CD4-positive, alpha-beta T cell (primary cell): ENCODE results near the gene ZCCHC7. TPM values are rescaled to one million over a fixed set of nuclear protein-coding genes. Genes with fewer than 3 reads are reported as not detected.
A peak's percentile ranks its signal among the peaks of the same experiment; 100 is the strongest.

ENCODE experiments used
- ATAC-seq: fragments of 200-7000 bp; cut with Tn5 transposase; one replicate; pipeline ENCODE4 v1.10.0; 2022; ENCODE audit warnings: mild to moderate bottlenecking; ENCODE audit not compliant: poor library complexity
- CTCF ChIA-PET: fragments of 350-600 bp; sonication (Branson Sonifier 250); formaldehyde crosslinking; loops from one replicate; lab custom pipeline; 2021; ENCODE audit warnings: antibody characterized with exemption, inconsistent platforms; lab: Charles Lee
- POLR2A ChIA-PET: fragments of 350-600 bp; sonication (Branson Sonifier 250); formaldehyde crosslinking; loops from one replicate; lab custom pipeline; 2021; ENCODE audit warnings: antibody characterized with exemption, inconsistent platforms; lab: Charles Lee
- DNase-seq, 14 experiments: peaks; one replicate each; pipeline ENCODE4 v3.0.0-alpha.2; 2013 to 2020; ENCODE audit warnings: mixed read lengths in 2 of 14
- H3K27ac ChIP-seq, 2 donors: one replicate each; pipeline versions ENCODE4 v1.5.1 to v1.7.0; 2013; ENCODE audit warnings: low read length in 2 of 2, low read depth in 1 of 2, mild to moderate bottlenecking in 1 of 2
- H3K27me3 ChIP-seq, 2 experiments: 1 replicate in 1 of 2; 2 replicates in 1 of 2; pipeline versions ENCODE4 v1.6.1 to v1.7.0; 2013; ENCODE audit warnings: low read length in 2 of 2, control low read depth in 1 of 2, mild to moderate bottlenecking in 1 of 2, moderate library complexity in 1 of 2; ENCODE audit not compliant: insufficient read depth in 2 of 2, control insufficient read depth in 1 of 2
- H3K36me3 ChIP-seq: one replicate; pipeline ENCODE4 v1.6.1; 2013; ENCODE audit warnings: low read length, control low read depth; ENCODE audit not compliant: insufficient read depth
- H3K4me1 ChIP-seq: one replicate; pipeline ENCODE4 v1.6.1; 2013; ENCODE audit warnings: low read length, control low read depth; ENCODE audit not compliant: insufficient read depth
- H3K4me3 ChIP-seq: one replicate; pipeline ENCODE4 v1.5.1; 2013; ENCODE audit warnings: mild to moderate bottlenecking, low read length, moderate library complexity
- H3K9me3 ChIP-seq, 2 experiments: 1 replicate in 1 of 2; 2 replicates in 1 of 2; pipeline versions ENCODE4 v1.6.1 to v1.7.0; 2013; ENCODE audit warnings: low read length in 2 of 2, mild to moderate bottlenecking in 2 of 2, control low read depth in 1 of 2, moderate library complexity in 1 of 2; ENCODE audit not compliant: control insufficient read depth in 1 of 2, insufficient read depth in 1 of 2
- H3K27ac Mint-ChIP-seq: one replicate; pipeline ENCODE4 v1.8.0; 2020; ENCODE audit warnings: mixed read lengths
- H3K27me3 Mint-ChIP-seq: one replicate; pipeline ENCODE4 v1.8.0; 2021; ENCODE audit warnings: mixed read lengths
- H3K36me3 Mint-ChIP-seq: one replicate; pipeline ENCODE4 v1.8.0; 2021; ENCODE audit warnings: low read depth, mixed read lengths
- H3K4me1 Mint-ChIP-seq: one replicate; pipeline ENCODE4 v1.8.0; 2021; ENCODE audit warnings: low read depth, mixed read lengths
- H3K4me3 Mint-ChIP-seq: one replicate; pipeline ENCODE4 v1.8.0; 2020; ENCODE audit warnings: mild to moderate bottlenecking, mixed read lengths
- H3K9me3 Mint-ChIP-seq: one replicate; pipeline ENCODE4 v1.8.0; 2020; ENCODE audit warnings: mixed read lengths
- CTCF ChIP-seq: fragments of 200-600 bp; IDR thresholded peaks from one replicate; pipeline ENCODE4 v1.8.0; 2022; ENCODE audit warnings: antibody characterized with exemption, mild to moderate bottlenecking
- intact Hi-C, 2 experiments: fragments of 100-400 bp; cut with DNase I in 1 of 2; cut with micrococcal nuclease in 1 of 2; formaldehyde crosslinking; loops; one replicate each; pipeline versions ENCODE4 v1.15.1 to v1.9.0; 2023 to 2025; cut with DNase I, micrococcal nuclease
- total RNA-seq, 174 experiments: library from RNA in 2 of 174; stranded (reverse) in 2 of 174; gene quantifications; one replicate each; pipeline ENCODE4 v1.2.3 and lab custom pipeline; 2021 to 2026

The ZCCHC7 gene
- total RNA-seq, 2 experiments from 2014 or later, result 40.7 to 41.0 TPM

GRCh38 chr9:37370282-37370681, 249.9 kb downstream of the ZCCHC7 start:
- H3K9me3 ChIP-seq, result peaks cover 0 to 3% of the 10 kb centered on the region in 2 experiments
- peaks cover 0 to 4% of the 10 kb centered on the region in 2 experiments for H3K27me3 ChIP-seq
- Mint-ChIP-seq H3K4me1 (no peaks in the 10 kb centered on the region), H3K9me3 (no peaks in the 10 kb centered on the region), H3K4me3 (no peak overlapping the region), H3K27me3 (peaks cover 14% of the 10 kb centered on the region), H3K27ac (no peak overlapping the region), H3K36me3 (no peaks in the 10 kb centered on the region)
- no peak for TF ChIP-seq CTCF
- ATAC-seq (no peak), DNase-seq (no peak)
- intact Hi-C loops, result no loop called here
- ChIA-PET POLR2A (no interaction called here), CTCF (no interaction called here)
- H3K27ac ChIP-seq, result no peak overlapping the region
- no peak overlapping the region for H3K4me3 ChIP-seq
- H3K36me3 ChIP-seq, result no peaks in the 10 kb centered on the region
- H3K4me1 ChIP-seq, result no peaks in the 10 kb centered on the region

- Mint-ChIP-seq H3K4me1 (no peaks in the 10 kb centered on the region), H3K4me3 (no peak overlapping the region), H3K27me3 (peaks cover 17% of the 10 kb centered on the region), H3K27ac (no peak overlapping the region), H3K9me3 (no peaks in the 10 kb centered on the region), H3K36me3 (no peaks in the 10 kb centered on the region)
- H3K27me3 ChIP-seq, result peaks cover 0 to 4% of the 10 kb centered on the region in 2 experiments
- no peaks in the 10 kb centered on the region for H3K36me3 ChIP-seq
- no peak for ATAC-seq
- intact Hi-C loops, result no loop called here
- peak in 1 of 14 experiments; percentile 10 for DNase-seq
- peaks cover 0 to 3% of the 10 kb centered on the region in 2 experiments for H3K9me3 ChIP-seq
- no peak overlapping the region for H3K4me3 ChIP-seq
- no peak overlapping the region for H3K27ac ChIP-seq
- no peak for TF ChIP-seq CTCF
- ChIA-PET POLR2A (no interaction called here), CTCF (no interaction called here)
- H3K4me1 ChIP-seq, result no peaks in the 10 kb centered on the region
Observed at GRCh38 chr9:37370968-37371563, 250.7 kb downstream of the ZCCHC7 start.

- ATAC-seq (no peak), DNase-seq (peak in 2 of 14 experiments; percentile 5 to 10)
- Mint-ChIP-seq H3K36me3 (no peaks in the 10 kb centered on the region), H3K27me3 (peaks cover 24% of the 10 kb centered on the region), H3K27ac (no peak overlapping the region), H3K9me3 (no peaks in the 10 kb centered on the region), H3K4me3 (no peak overlapping the region), H3K4me1 (no peaks in the 10 kb centered on the region)
- POLR2A ChIA-PET, result no interaction called here
- H3K27ac ChIP-seq, result no peak overlapping the region
- intact Hi-C loops, result no loop called here
- peaks cover 0 to 4% of the 10 kb centered on the region in 2 experiments for H3K27me3 ChIP-seq
- H3K4me1 ChIP-seq, result no peaks in the 10 kb centered on the region
- CTCF ChIA-PET, result no interaction called here
- no peaks in the 10 kb centered on the region for H3K36me3 ChIP-seq
- TF ChIP-seq CTCF, result no peak
- H3K9me3 ChIP-seq, result peaks cover 0 to 3% of the 10 kb centered on the region in 2 experiments
- H3K4me3 ChIP-seq, result no peak overlapping the region
Observed at GRCh38 chr9:37371565-37372464, 251.4 kb downstream of the ZCCHC7 start.
